RWPE1 (cell line): ENCODE measurements around the gene COA1.

Experiments used
- CTCF ChIA-PET: fragments of 350-600 bp; sonication (Branson Sonifier 250); formaldehyde crosslinking; extraction: SDS; loops from one replicate; lab custom pipeline; 2021; lab: Yijun Ruan, JAX
- POLR2A ChIA-PET: fragments of 400-600 bp; formaldehyde crosslinking; extraction: SDS; loops from one replicate; lab custom pipeline; 2020; ENCODE audit warnings: antibody characterized with exemption; ENCODE audit not compliant: low non-redundant PET; lab: Yijun Ruan, JAX
- DNase-seq: peaks from one replicate; pipeline ENCODE4 v3.0.0; 2012; ENCODE audit warnings: low spot score
- H3K27ac ChIP-seq: fragments of 450-650 bp; 2 replicates; pipeline ENCODE4 v1.5.1; 2017
- CTCF ChIP-seq: fragments of 450-650 bp; conservative IDR thresholded peaks from 2 replicates; pipeline ENCODE4 v1.5.1; 2017; ENCODE audit warnings: low read depth, mild to moderate bottlenecking

The COA1 gene

GRCh38 chr7:43594020-43594419 lies 135.3 kb downstream of the COA1 start:
- peak overlapping the region; percentile 32; the same call in 1 of the 2 replicates for H3K27ac ChIP-seq
- CTCF ChIA-PET = no interaction called here
- POLR2A ChIA-PET = no interaction called here
- no peak for DNase-seq
- no peak for TF ChIP-seq CTCF

GRCh38 chr7:43593010-43593409 lies 136.3 kb downstream of the COA1 start:
- no peak for DNase-seq
- POLR2A ChIA-PET = no interaction called here

GRCh38 chr7:43592326-43592725 lies 137.0 kb downstream of the COA1 start:
- ChIA-PET POLR2A (no interaction called here), CTCF (interaction anchor here (0.6 kb wide), 2 partner anchors 129 to 1865 kb away, joined by 5 to 6 read pairs; no protein-coding TSS in a partner anchor)
- no peak for DNase-seq
- TF ChIP-seq CTCF = no peak
- H3K27ac ChIP-seq = peak overlapping the region; percentile 57

More at GRCh38 chr7:43593010-43593409, 136.3 kb downstream of the COA1 start:
- TF ChIP-seq CTCF = no peak
- no peak overlapping the region for H3K27ac ChIP-seq
- CTCF ChIA-PET = no interaction called here

- POLR2A ChIA-PET = no interaction called here
- CTCF ChIA-PET = interaction anchor here (0.6 kb wide), 1 partner anchor 129 kb away, joined by 6 read pairs; no protein-coding TSS in a partner anchor
- TF ChIP-seq CTCF = no peak
- peak; percentile 72 for DNase-seq
- H3K27ac ChIP-seq = no peak overlapping the region
Observed at GRCh38 chr7:43591558-43592180, 137.7 kb downstream of the COA1 start.

- CTCF ChIA-PET = interaction anchor here (0.5 kb wide), 1 partner anchor 1675 kb away, joined by 3 read pairs; no protein-coding TSS in a partner anchor
- no peak for TF ChIP-seq CTCF
- POLR2A ChIA-PET = no interaction called here
- no peak overlapping the region for H3K27ac ChIP-seq
- DNase-seq = no peak
Observed at GRCh38 chr7:43590862-43591557, 138.3 kb downstream of the COA1 start.

GRCh38 chr7:43589728-43590127 lies 139.6 kb downstream of the COA1 start:
- ChIA-PET POLR2A (no interaction called here), CTCF (no interaction called here)
- DNase-seq = no peak
- no peak for TF ChIP-seq CTCF
- H3K27ac ChIP-seq = peak overlapping the region; percentile 37
